Astrocyte (in vitro differentiated cells and primary cell): ENCODE data around the gene CARS2. TPM values are rescaled to one million over a fixed set of nuclear protein-coding genes. Genes with fewer than 3 reads are reported as not detected.

Source experiments
- DNase-seq: peaks from one replicate; pipeline ENCODE4 v3.0.0-alpha.2; 2010; ENCODE audit warnings: low read depth
- FAIRE-seq: peaks from 2 replicates; lab custom pipeline; 2011; peaks lifted over from hg19 to GRCh38; lab: Jason Lieb, UNC
- H2AFZ ChIP-seq: 2 replicates; pipeline ENCODE4 v1.6.0; 2012; ENCODE audit warnings: low read depth, low read length, inconsistent platforms
- H3K27ac ChIP-seq: 2 replicates; pipeline ENCODE4 v1.5.1; 2011; ENCODE audit warnings: low read depth, low read length, inconsistent platforms
- H3K27me3 ChIP-seq: 2 replicates; pipeline ENCODE4 v1.6.0; 2011; ENCODE audit warnings: low read length, inconsistent platforms; ENCODE audit not compliant: insufficient read depth
- H3K36me3 ChIP-seq: 2 replicates; pipeline ENCODE4 v1.5.1; 2011; ENCODE audit warnings: low read length, inconsistent platforms; ENCODE audit not compliant: insufficient read depth
- H3K4me1 ChIP-seq: 2 replicates; pipeline ENCODE4 v1.5.1; 2011; ENCODE audit warnings: low read length, inconsistent platforms; ENCODE audit not compliant: insufficient read depth
- H3K4me2 ChIP-seq: 2 replicates; pipeline ENCODE4 v1.6.0; 2012; ENCODE audit warnings: low read length, inconsistent platforms
- H3K4me3 ChIP-seq: 2 replicates; pipeline ENCODE4 v1.5.1; 2011; ENCODE audit warnings: low read depth, mild to moderate bottlenecking, low read length, inconsistent platforms; ENCODE audit not compliant: insufficient read depth
- H3K79me2 ChIP-seq: 2 replicates; pipeline ENCODE4 v1.6.0; 2012; ENCODE audit warnings: mild to moderate bottlenecking, low read length, inconsistent platforms; ENCODE audit not compliant: insufficient read depth
- H3K9ac ChIP-seq: 2 replicates; pipeline ENCODE4 v1.6.0; 2012; ENCODE audit warnings: mild to moderate bottlenecking, low read length, inconsistent platforms
- H3K9me3 ChIP-seq: 2 replicates; pipeline ENCODE4 v1.5.1; 2012; ENCODE audit warnings: low read depth, mild to moderate bottlenecking, low read length, inconsistent platforms; ENCODE audit not compliant: insufficient read depth
- H4K20me1 ChIP-seq: 2 replicates; pipeline ENCODE4 v1.6.0; 2012; ENCODE audit warnings: low read length, inconsistent platforms; ENCODE audit not compliant: insufficient read depth
- H3K27ac Mint-ChIP-seq: one replicate; pipeline ENCODE4 v1.8.0; 2021; ENCODE audit warnings: mild to moderate bottlenecking, mixed read lengths; ENCODE audit not compliant: unreplicated experiment
- H3K27me3 Mint-ChIP-seq: one replicate; pipeline ENCODE4 v1.8.0; 2021; ENCODE audit warnings: low read depth, mixed read lengths; ENCODE audit not compliant: unreplicated experiment
- H3K36me3 Mint-ChIP-seq: one replicate; pipeline ENCODE4 v1.8.0; 2021; ENCODE audit warnings: low read depth, mixed read lengths; ENCODE audit not compliant: unreplicated experiment
- H3K4me1 Mint-ChIP-seq: one replicate; pipeline ENCODE4 v1.8.0; 2021; ENCODE audit warnings: low read depth, mixed read lengths; ENCODE audit not compliant: unreplicated experiment
- H3K4me3 Mint-ChIP-seq: one replicate; pipeline ENCODE4 v1.8.0; 2021; ENCODE audit warnings: mild to moderate bottlenecking, moderate library complexity, mixed read lengths; ENCODE audit not compliant: unreplicated experiment
- H3K9me3 Mint-ChIP-seq: one replicate; pipeline ENCODE4 v1.8.0; 2021; ENCODE audit warnings: mild to moderate bottlenecking, mixed read lengths; ENCODE audit not compliant: unreplicated experiment
- CTCF ChIP-seq: IDR thresholded peaks from 2 replicates; pipeline ENCODE4 v1.5.1; 2011; ENCODE audit warnings: low read depth, mild to moderate bottlenecking, inconsistent platforms, low read length, moderate library complexity; ENCODE audit not compliant: insufficient read depth
- EZH2 ChIP-seq: IDR thresholded peaks from 2 replicates; pipeline ENCODE4 v1.6.1; 2012; ENCODE audit warnings: mild to moderate bottlenecking, low read length, inconsistent platforms; ENCODE audit not compliant: insufficient read depth
- total RNA-seq: library from RNA; stranded (reverse); gene quantifications from 2 replicates; pipeline ENCODE4 v1.2.1, GENCODE V29; 2021

The CARS2 gene
- total RNA-seq, 1 donor from 2014 or later: 51.4 TPM

GRCh38 chr13:110646442-110647364 is 59.2 kb downstream of the CARS2 start:
- FAIRE-seq: no peak
- no peak overlapping the region for H3K4me3 Mint-ChIP-seq
- no peak overlapping the region for H2AFZ ChIP-seq

GRCh38 chr13:110645750-110646149 is 60.2 kb downstream of the CARS2 start:
- peak overlapping the region; percentile 41 for H3K27ac Mint-ChIP-seq
- no peaks in the 10 kb centered on the region for H3K9me3 Mint-ChIP-seq
- peaks cover 13% of the 10 kb centered on the region for H3K4me1 ChIP-seq
- TF ChIP-seq EZH2: no peak
- TF ChIP-seq CTCF: no peak
- H3K27ac ChIP-seq: no peak overlapping the region
- peaks cover 2% of the 10 kb centered on the region for H3K79me2 ChIP-seq
- FAIRE-seq (no peak), DNase-seq (no peak)
- no peak overlapping the region for H2AFZ ChIP-seq
- H4K20me1 ChIP-seq: peaks cover 36% of the 10 kb centered on the region
- peaks cover 4% of the 10 kb centered on the region for H3K36me3 Mint-ChIP-seq
- H3K27me3 ChIP-seq: no peaks in the 10 kb centered on the region
- H3K4me1 Mint-ChIP-seq: peaks cover 24% of the 10 kb centered on the region
- H3K4me2 ChIP-seq: no peak overlapping the region
- H3K27me3 Mint-ChIP-seq: no peaks in the 10 kb centered on the region
- no peaks in the 10 kb centered on the region for H3K9me3 ChIP-seq
- no peak overlapping the region for H3K4me3 ChIP-seq
- H3K9ac ChIP-seq: no peak overlapping the region
- H3K4me3 Mint-ChIP-seq: no peak overlapping the region
- H3K36me3 ChIP-seq: peaks cover 10% of the 10 kb centered on the region

More at GRCh38 chr13:110646442-110647364, 59.2 kb downstream of the CARS2 start:
- no peak for DNase-seq
- H3K4me1 ChIP-seq: peaks cover 5% of the 10 kb centered on the region
- no peak overlapping the region for H3K27ac Mint-ChIP-seq
- H3K36me3 ChIP-seq: peaks cover 11% of the 10 kb centered on the region
- H3K9ac ChIP-seq: no peak overlapping the region
- H3K27me3 ChIP-seq: no peaks in the 10 kb centered on the region
- H3K4me3 ChIP-seq: no peak overlapping the region
- no peaks in the 10 kb centered on the region for H3K27me3 Mint-ChIP-seq
- TF ChIP-seq CTCF (no peak), EZH2 (no peak)
- no peak overlapping the region for H3K4me2 ChIP-seq
- peaks cover 26% of the 10 kb centered on the region for H4K20me1 ChIP-seq
- H3K27ac ChIP-seq: no peak overlapping the region
- H3K9me3 Mint-ChIP-seq: no peaks in the 10 kb centered on the region
- H3K36me3 Mint-ChIP-seq: peaks cover 5% of the 10 kb centered on the region
- peaks cover 19% of the 10 kb centered on the region for H3K4me1 Mint-ChIP-seq
- H3K79me2 ChIP-seq: no peaks in the 10 kb centered on the region
- no peaks in the 10 kb centered on the region for H3K9me3 ChIP-seq
